VCaP (cell line): Measurements from ENCODE around the gene ADRA1B.
A peak's percentile ranks its signal among the peaks of the same experiment; 100 is the strongest.
"Not testable (repeated sequence)": the region's sequence is repeated elsewhere in the genome, so short reads cannot be mapped to it uniquely, and the experiment has no call there.

Experiments
- H3K27ac ChIP-seq: fragments of 450-650 bp; 2 replicates; pipeline ENCODE4 v1.5.1; 2017
- CTCF ChIP-seq: fragments of 450-650 bp; conservative IDR thresholded peaks from 2 replicates; pipeline ENCODE4 v1.5.1; 2017; ENCODE audit warnings: mild to moderate bottlenecking, moderate library complexity

ADRA1B gene

GRCh38 chr5:159962214-159962613, 45.9 kb downstream of the ADRA1B start:
- no peak for TF ChIP-seq CTCF
- no peak overlapping the region for H3K27ac ChIP-seq

GRCh38 chr5:159963935-159964334, 47.7 kb downstream of the ADRA1B start:
- H3K27ac ChIP-seq = no peak overlapping the region
- TF ChIP-seq CTCF = no peak

- peak; percentile 66 for TF ChIP-seq CTCF
Measured at GRCh38 chr5:159965031-159965837, 49.0 kb downstream of the ADRA1B start.

GRCh38 chr5:159965838-159966128, 49.5 kb downstream of the ADRA1B start:
- TF ChIP-seq CTCF = 0 out of 2 replicates have a peak, but pooled peaks have one; percentile 10
- not testable (repeated sequence) for H3K27ac ChIP-seq

More at GRCh38 chr5:159965031-159965837, 49.0 kb downstream of the ADRA1B start:
- H3K27ac ChIP-seq = no peak overlapping the region

GRCh38 chr5:159969966-159970365, 53.7 kb downstream of the ADRA1B start:
- TF ChIP-seq CTCF = no peak
- no peak overlapping the region for H3K27ac ChIP-seq

- TF ChIP-seq CTCF = no peak
- no peak overlapping the region for H3K27ac ChIP-seq
Measured at GRCh38 chr5:159971038-159971437, 54.8 kb downstream of the ADRA1B start.

- no peak overlapping the region for H3K27ac ChIP-seq
- TF ChIP-seq CTCF = no peak
Measured at GRCh38 chr5:159971514-159971913, 55.2 kb downstream of the ADRA1B start.
